HepG2 (cell line): ENCODE measurements around the gene MYO10. TPM values are rescaled to one million over a fixed set of nuclear protein-coding genes. Genes with fewer than 3 reads are reported as not detected.

Experiments used
- ATAC-seq: fragments of 200-7000 bp; cut with Tn5 transposase; 3 replicates; pipeline ENCODE4 v1.9.1; 2020; ENCODE audit warnings: mild to moderate bottlenecking, moderate library complexity
- BruUV-seq: library from RNA; stranded (reverse); fragments of 400-500 nt; replicated peaks from 2 replicates; lab custom pipeline; 2021; lab: Mats Ljungman, UMichigan
- CTCF ChIA-PET: fragments of 300-600 bp; formaldehyde crosslinking; extraction: SDS; loops from one replicate; lab custom pipeline; 2021; ENCODE audit warnings: low total read pairs, inconsistent platforms, low intra/inter-chr PET ratio; lab: Yijun Ruan, JAX
- POLR2A ChIA-PET: fragments of 350-600 bp; sonication (Branson Sonifier 250); formaldehyde crosslinking; loops from one replicate; lab custom pipeline; 2020; ENCODE audit warnings: antibody characterized with exemption, inconsistent platforms; lab: Yijun Ruan, JAX
- DNase-seq: peaks from one replicate; pipeline ENCODE4 v3.0.0-alpha.2; 2015; ENCODE audit warnings: low spot score
- FAIRE-seq: peaks from 3 replicates; lab custom pipeline; 2011; peaks lifted over from hg19 to GRCh38; lab: Jason Lieb, UNC
- H2AFZ ChIP-seq: one replicate; pipeline ENCODE4 v1.6.1; 2011; ENCODE audit warnings: low read length, inconsistent platforms
- H3K27ac ChIP-seq: fragments of 300-600 bp; 3 replicates; pipeline ENCODE4 v1.8.0; 2011; ENCODE audit warnings: mixed run types, mild to moderate bottlenecking, mixed read lengths, low read length, inconsistent platforms; ENCODE audit not compliant: insufficient read depth; ENCODE audit errors: extremely low read length
- H3K27me3 ChIP-seq, 2 experiments: fragments of 200-600 bp in 1 of 2; 2 replicates in 1 of 2; 3 replicates in 1 of 2; pipeline versions ENCODE4 v1.6.0 to v1.8.0; 2011; ENCODE audit warnings: low read length in 2 of 2, mild to moderate bottlenecking in 2 of 2, moderate library complexity in 2 of 2, inconsistent platforms in 1 of 2; ENCODE audit not compliant: insufficient read depth in 2 of 2, control insufficient read depth in 1 of 2
- H3K36me3 ChIP-seq, 2 experiments: fragments of 200-600 bp in 1 of 2; replicated peaks in 1 of 2; 2 replicates in 1 of 2; 3 replicates in 1 of 2; pipeline versions ENCODE4 v1.5.1 to v1.8.0; 2011; ENCODE audit warnings: low read length in 2 of 2, inconsistent platforms in 1 of 2; ENCODE audit not compliant: insufficient read depth in 2 of 2, control insufficient read depth in 1 of 2
- H3K4me1 ChIP-seq: 2 replicates; pipeline ENCODE4 v1.5.1; 2012; ENCODE audit warnings: low read length, inconsistent platforms; ENCODE audit not compliant: insufficient read depth
- H3K4me2 ChIP-seq: 2 replicates; pipeline ENCODE4 v1.6.0; 2011; ENCODE audit warnings: low read depth, low read length, inconsistent platforms
- H3K4me3 ChIP-seq, 3 experiments: fragments of 200-600 bp in 1 of 3; sonication (generic), shearing (Covaris generic) in 1 of 3; replicated peaks in 1 of 3; 2 replicates each; pipeline ENCODE4 v1.5.1; 2011 to 2016; ENCODE audit warnings: low read length in 3 of 3, inconsistent platforms in 2 of 3, low read depth in 2 of 3, mild to moderate bottlenecking in 2 of 3, control low read depth in 1 of 3, mixed read lengths in 1 of 3; ENCODE audit not compliant: insufficient read depth in 1 of 3
- H3K79me2 ChIP-seq: one replicate; pipeline ENCODE4 v1.6.1; 2011; ENCODE audit warnings: low read length, inconsistent platforms; ENCODE audit not compliant: insufficient read depth
- H3K9ac ChIP-seq: 2 replicates; pipeline ENCODE4 v1.6.0; 2011; ENCODE audit warnings: mild to moderate bottlenecking, low read depth, low read length, inconsistent platforms; ENCODE audit not compliant: insufficient read depth
- H3K9me3 ChIP-seq: 2 replicates; pipeline ENCODE4 v1.5.1; 2012; ENCODE audit warnings: mild to moderate bottlenecking, low read length
- H4K20me1 ChIP-seq: 2 replicates; pipeline ENCODE4 v1.6.0; 2011; ENCODE audit warnings: inconsistent platforms, mild to moderate bottlenecking, low read length, moderate library complexity; ENCODE audit not compliant: insufficient read depth
- CC2D1A ChIP-seq: sonication (generic); formaldehyde crosslinking; IDR thresholded peaks from 2 replicates; pipeline ENCODE4 v1.8.1; 2023; ENCODE audit warnings: mild to moderate bottlenecking, missing genetic modification reagents
- ELF4 ChIP-seq: sonication (generic); formaldehyde crosslinking; IDR thresholded peaks from 2 replicates; pipeline ENCODE4 v1.5.0; 2020; ENCODE audit warnings: missing genetic modification reagents, mild to moderate bottlenecking, moderate library complexity, borderline replicate concordance
- MXD4 ChIP-seq: IDR thresholded peaks from 2 replicates; pipeline ENCODE4 v1.6.1; 2016; ENCODE audit warnings: mild to moderate bottlenecking, missing biosample characterization, missing genetic modification reagents
- PHF20 ChIP-seq: sonication (generic); formaldehyde crosslinking; IDR thresholded peaks from 2 replicates; pipeline ENCODE4 v1.5.0; 2020; ENCODE audit warnings: mild to moderate bottlenecking, missing genetic modification reagents
- PLSCR1 ChIP-seq: sonication (generic); formaldehyde crosslinking; IDR thresholded peaks from 2 replicates; pipeline ENCODE4 v1.5.0; 2020; ENCODE audit warnings: missing genetic modification reagents, mild to moderate bottlenecking, borderline replicate concordance
- SAFB2 ChIP-seq: sonication (generic); formaldehyde crosslinking; IDR thresholded peaks from 2 replicates; pipeline ENCODE4 v1.5.1; 2020; ENCODE audit warnings: missing genetic modification reagents, low read depth, mild to moderate bottlenecking, borderline replicate concordance
- SMC3 ChIP-seq: IDR thresholded peaks from 2 replicates; pipeline ENCODE4 v1.6.1; 2011; ENCODE audit warnings: low read length, improper control_type of control experiment
- TEF ChIP-seq: sonication (generic); formaldehyde crosslinking; IDR thresholded peaks from 2 replicates; pipeline ENCODE4 v1.5.0; 2020; ENCODE audit warnings: missing genetic modification reagents
- TFAP4 ChIP-seq: sonication (generic); IDR thresholded peaks from 2 replicates; pipeline ENCODE4 v1.6.1; 2016; ENCODE audit warnings: low read depth, borderline replicate concordance
- ZBTB14 ChIP-seq: sonication (generic); formaldehyde crosslinking; IDR thresholded peaks from 2 replicates; pipeline ENCODE4 v1.4.0; 2020; ENCODE audit warnings: missing genetic modification reagents
- ZBTB3 ChIP-seq: sonication (generic); formaldehyde crosslinking; IDR thresholded peaks from 2 replicates; pipeline ENCODE4 v1.4.0; 2020; ENCODE audit warnings: low read depth, mild to moderate bottlenecking, moderate library complexity, missing genetic modification reagents, borderline replicate concordance
- ZNF432 ChIP-seq: sonication (generic); formaldehyde crosslinking; IDR thresholded peaks from 2 replicates; pipeline ENCODE4 v1.5.0; 2020; ENCODE audit warnings: missing genetic modification reagents, mild to moderate bottlenecking, borderline replicate concordance
- ZNF674 ChIP-seq: sonication (generic); formaldehyde crosslinking; IDR thresholded peaks from 2 replicates; pipeline ENCODE4 v1.5.0; 2020; ENCODE audit warnings: low read depth, mild to moderate bottlenecking, missing genetic modification reagents
- ZNF709 ChIP-seq: sonication (generic); formaldehyde crosslinking; IDR thresholded peaks from 2 replicates; pipeline ENCODE4 v1.5.0; 2020; ENCODE audit warnings: mild to moderate bottlenecking, missing genetic modification reagents
- WGBS: methylation state at CpG from one replicate; pipeline ENCODE4 v1.1.6; 2017; ENCODE audit warnings: low lambda C conversion rate; 5-methylcytosine and 5-hydroxymethylcytosine counted together
- in situ Hi-C: cut with HindIII; loops from 2 replicates; pipeline ENCODE4 v1.10.0; 2017; ENCODE audit warnings: low pct_unique_long_range_greater_than_20kb; ENCODE audit not compliant: extremely low pct_ligation_motif_present
- intact Hi-C: fragments of 100-400 bp; cut with micrococcal nuclease; formaldehyde crosslinking; loops from one replicate; pipeline ENCODE4 v1.10.0; 2022; ENCODE audit not compliant: unreplicated experiment
- polyA plus RNA-seq, 8 experiments: library from polyadenylated mRNA; depleted of rRNA in 3 of 8; stranded (reverse) in 7 of 8; unstranded in 1 of 8; fragments of >200 nt; fragmentation: Illumina TruSeq in 4 of 8; extraction: Trizol in 4 of 8; gene quantifications; 2 replicates each; pipeline versions ENCODE4 v1.2.1 to v1.2.3, GENCODE V29; 2011 to 2016; ENCODE audit warnings: low read depth in 4 of 8, missing spikeins in 1 of 8, mixed read lengths in 1 of 8; ENCODE audit not compliant: insufficient read depth in 1 of 8
- total RNA-seq, 5 experiments: library from RNA; depleted of rRNA; stranded (reverse); fragments of >200 nt; fragmentation: Illumina TruSeq; extraction: Trizol; gene quantifications; 2 replicates each; pipeline ENCODE4 v1.2.3, GENCODE V29; 2016; ENCODE audit warnings: low read depth in 1 of 5

Gene MYO10
- total and polyA plus RNA-seq, 2 of the 13 experiments (the other 11 are each of a cell fraction or from before 2014, with no cell fraction given) = 4.5 to 14.0 TPM

- intact Hi-C loops (no loop called here), in situ Hi-C loops (no loop called here)
- FAIRE-seq (no peak), DNase-seq (no peak), ATAC-seq (no peak)
- WGBS = 50% methylated on average over 2 of the region's 8 CpGs
- H3K27ac ChIP-seq = no peak overlapping the region
- no peaks in the 10 kb centered on the region for H3K4me1 ChIP-seq
- ChIA-PET POLR2A (no interaction called here), CTCF (no interaction called here)
- H4K20me1 ChIP-seq = no peaks in the 10 kb centered on the region
- no peak overlapping the region for H3K9ac ChIP-seq
- TF ChIP-seq ZNF432 (CRISPR knock-in tag) (no peak), ZBTB3 (CRISPR knock-in tag) (no peak), TFAP4 (no peak)
- BruUV-seq = no TSS peak
- no peaks in the 10 kb centered on the region; a peak in 1 of 5 replicates for H3K27me3 ChIP-seq
- no peaks in the 10 kb centered on the region for H3K9me3 ChIP-seq
- H3K4me2 ChIP-seq = no peak overlapping the region
- no peaks in the 10 kb centered on the region for H3K36me3 ChIP-seq
- no peak overlapping the region for H3K4me3 ChIP-seq
- no peaks in the 10 kb centered on the region for H3K79me2 ChIP-seq
- H2AFZ ChIP-seq = no peak overlapping the region
These were observed 22.0 kb downstream of the MYO10 start for GRCh38 chr5:16914108-16914435.

GRCh38 chr5:16913187-16914107, 22.6 kb downstream of the MYO10 start:
- H3K4me3 ChIP-seq = no peak overlapping the region
- in situ Hi-C loops = no loop called here
- no TSS peak for BruUV-seq
- no peak overlapping the region for H3K4me2 ChIP-seq
- H3K79me2 ChIP-seq = no peaks in the 10 kb centered on the region
- H3K9me3 ChIP-seq = no peaks in the 10 kb centered on the region
- H2AFZ ChIP-seq = no peak overlapping the region
- ATAC-seq (no peak), FAIRE-seq (no peak), DNase-seq (no peak)
- TF ChIP-seq ZNF674 = no peak
- TF ChIP-seq ZNF709 (CRISPR knock-in tag) = no peak
- no peak for TF ChIP-seq ZBTB14 (CRISPR knock-in tag)
- TF ChIP-seq SAFB2 = no peak
- no peak for TF ChIP-seq PHF20 (CRISPR knock-in tag)
- TF ChIP-seq MXD4 (CRISPR knock-in tag) = no peak
- TF ChIP-seq TEF (CRISPR knock-in tag) = no peak
- TF ChIP-seq CC2D1A (CRISPR knock-in tag) = no peak
- no peak for TF ChIP-seq PLSCR1 (CRISPR knock-in tag)
- TF ChIP-seq SMC3 = no peak
- TF ChIP-seq ELF4 = no peak
- intact Hi-C loops = no loop called here
- no peaks in the 10 kb centered on the region for H3K4me1 ChIP-seq
- no peaks in the 10 kb centered on the region for H4K20me1 ChIP-seq
- 51% methylated on average over 6 of the region's 7 CpGs for WGBS
- no peak overlapping the region for H3K27ac ChIP-seq
- H3K36me3 ChIP-seq = no peaks in the 10 kb centered on the region
- ChIA-PET POLR2A (no interaction called here), CTCF (no interaction called here)
- no peaks in the 10 kb centered on the region for H3K27me3 ChIP-seq
- H3K9ac ChIP-seq = no peak overlapping the region
